GM21447 (cell line): ENCODE measurements around the gene ZPBP2.
"Not testable (repeated sequence)": the region's sequence is repeated elsewhere in the genome, so short reads cannot be mapped to it uniquely, and the experiment has no call there.

Experiments
- ATAC-seq: cut with Tn5 transposase; IDR thresholded peaks from one replicate; pipeline ENCODE4 v1.9.1; 2021; ENCODE audit not compliant: unreplicated experiment

Gene ZPBP2

DNA sequence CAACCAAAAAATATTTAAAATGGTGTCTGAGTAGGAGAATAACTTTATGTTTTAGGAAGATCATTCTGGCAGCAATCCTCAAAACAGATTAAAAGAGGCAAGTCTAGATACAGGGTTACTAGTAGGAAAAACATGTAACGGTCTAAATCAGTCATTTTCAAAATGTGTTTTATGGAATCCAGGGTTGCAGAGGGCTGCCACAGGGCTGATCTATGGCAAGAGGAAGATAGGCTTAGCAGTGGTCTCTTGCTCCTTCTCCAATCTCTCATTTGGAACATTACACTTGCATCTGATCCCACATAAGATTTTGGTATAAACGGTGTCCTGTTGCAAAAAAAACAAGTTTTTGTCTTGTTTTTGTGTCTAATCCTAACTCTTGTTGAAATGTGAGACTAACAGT is 13.1 kb upstream of the ZPBP2 start:
- no peak for ATAC-seq

DNA sequence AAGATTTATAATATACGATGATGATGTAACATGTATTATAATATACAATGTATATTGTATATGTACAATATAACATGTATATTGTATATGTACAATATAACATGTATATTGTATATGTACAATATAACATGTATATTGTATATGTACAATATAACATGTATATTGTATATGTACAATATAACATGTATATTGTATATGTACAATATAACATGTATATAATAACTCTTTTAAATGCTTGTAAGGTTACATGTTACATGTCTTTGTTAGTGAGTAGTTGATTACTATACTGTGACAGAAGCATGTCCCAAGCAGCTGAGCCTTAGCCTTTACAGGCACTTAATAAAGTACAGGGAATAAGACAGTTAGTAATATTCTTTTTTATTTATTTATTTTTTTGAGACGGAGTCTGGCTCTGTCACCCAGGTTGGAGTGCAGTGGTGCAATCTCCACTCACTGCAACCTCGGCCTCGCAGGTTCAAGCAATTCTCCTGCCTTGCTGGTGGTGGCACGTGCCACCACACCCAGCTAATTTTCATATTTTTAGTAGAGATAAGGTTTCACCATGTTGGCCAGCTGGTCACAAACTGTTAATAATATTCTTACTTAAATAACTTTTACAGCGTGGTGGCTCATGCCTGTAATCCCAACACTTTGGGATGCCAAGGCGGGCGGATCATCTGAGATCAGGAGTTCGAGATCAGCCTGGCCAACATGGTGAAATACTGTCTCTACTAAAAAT is 11.9 kb upstream of the ZPBP2 start:
- ATAC-seq: not testable (repeated sequence)

DNA sequence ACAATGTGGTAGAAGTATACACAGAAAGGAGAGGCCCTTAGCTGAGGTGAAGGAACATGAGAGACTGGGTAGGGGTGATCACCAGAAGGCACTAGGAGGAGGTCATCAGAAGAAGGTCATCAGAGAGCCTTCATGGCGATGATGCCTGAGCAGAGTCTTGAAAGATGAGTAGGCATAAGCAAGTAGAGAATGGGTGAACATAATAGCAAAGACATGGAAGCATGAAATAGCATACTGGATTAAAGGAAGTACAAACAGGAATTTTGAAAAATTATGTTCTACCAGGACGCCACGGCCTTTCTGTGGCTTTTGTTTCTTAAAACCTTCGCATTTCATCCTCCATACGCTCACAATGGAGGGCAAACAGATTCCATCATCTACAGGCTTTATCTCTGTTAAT is 6.8 kb upstream of the ZPBP2 start:
- no peak for ATAC-seq

DNA sequence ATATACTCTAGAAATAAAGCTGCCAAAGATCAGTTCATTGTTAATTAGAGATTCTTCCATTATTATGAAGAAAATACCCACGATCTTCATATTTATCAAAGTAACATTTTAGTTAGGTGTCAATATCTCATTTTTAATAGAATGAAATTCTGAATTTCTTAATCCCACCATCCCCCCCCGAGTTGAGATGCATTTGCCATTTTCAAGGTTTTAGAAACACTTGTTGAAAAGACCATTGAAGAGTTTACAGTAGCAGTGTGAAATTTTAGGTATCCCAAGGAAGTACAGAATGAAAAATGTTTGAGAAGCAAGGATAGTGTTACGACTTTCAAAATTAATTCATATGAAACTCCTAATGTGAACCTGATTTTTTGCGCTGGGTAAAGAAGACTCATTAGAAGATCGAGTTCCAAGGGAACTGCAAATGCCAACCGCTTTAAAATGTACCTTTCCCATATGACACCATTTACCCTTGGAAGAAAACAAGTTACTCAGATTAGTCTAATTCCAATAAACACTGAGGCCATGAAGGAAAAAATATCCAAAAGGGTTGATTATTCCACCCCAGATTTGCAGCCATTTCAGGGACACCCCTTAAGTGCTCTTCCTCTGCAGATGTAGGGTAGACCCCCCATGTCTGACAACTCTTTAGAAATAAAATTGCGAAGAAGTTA is 4.6 kb upstream of the ZPBP2 start:
- ATAC-seq: no peak

DNA sequence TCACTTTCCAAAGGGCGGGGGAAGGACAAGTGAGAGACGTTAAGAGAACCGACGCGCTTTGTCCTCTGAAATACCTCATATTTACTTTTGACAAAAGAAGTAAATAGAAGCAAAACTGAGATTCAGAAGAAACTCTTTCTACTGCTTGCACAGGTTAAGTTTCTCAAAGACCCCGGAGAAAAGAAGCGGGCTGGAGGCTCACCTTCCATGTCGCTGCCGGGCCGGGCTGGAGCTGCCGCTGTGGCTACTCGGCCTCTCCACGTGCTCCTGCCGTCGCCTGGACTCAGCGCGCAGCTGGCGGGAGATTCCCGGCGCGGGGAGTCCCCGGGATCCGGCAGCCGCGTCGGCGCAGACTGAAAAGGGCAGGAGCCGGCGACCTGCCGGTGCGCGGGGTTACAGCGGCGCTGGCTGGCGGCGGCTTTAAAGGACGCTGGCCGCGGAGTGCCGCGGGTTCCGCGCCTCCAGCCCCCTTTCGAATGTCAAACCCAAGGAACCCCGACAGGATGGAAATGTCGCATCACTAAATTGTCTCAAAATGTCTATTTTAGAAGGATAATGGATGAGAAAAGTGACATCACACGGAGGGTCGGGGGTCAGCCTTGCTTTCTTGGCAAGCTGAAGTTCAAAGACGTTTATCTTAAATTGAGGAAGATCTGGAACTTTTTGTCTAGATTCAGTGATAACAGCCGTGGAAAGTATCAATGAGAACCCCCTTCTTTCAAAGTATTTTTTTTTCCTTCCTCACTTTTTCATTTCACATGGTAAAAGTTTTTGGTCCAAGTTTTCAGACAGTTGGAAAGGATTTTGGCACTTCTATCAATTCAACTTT is 3.9 kb upstream of the ZPBP2 start, which contains the start of gene IKZF3:
Gene IKZF3 (minus strand): TSS at position 395 of the 829 bp plus-strand sequence. CDS start 186 bp downstream, at position 209.
- no peak for ATAC-seq

DNA sequence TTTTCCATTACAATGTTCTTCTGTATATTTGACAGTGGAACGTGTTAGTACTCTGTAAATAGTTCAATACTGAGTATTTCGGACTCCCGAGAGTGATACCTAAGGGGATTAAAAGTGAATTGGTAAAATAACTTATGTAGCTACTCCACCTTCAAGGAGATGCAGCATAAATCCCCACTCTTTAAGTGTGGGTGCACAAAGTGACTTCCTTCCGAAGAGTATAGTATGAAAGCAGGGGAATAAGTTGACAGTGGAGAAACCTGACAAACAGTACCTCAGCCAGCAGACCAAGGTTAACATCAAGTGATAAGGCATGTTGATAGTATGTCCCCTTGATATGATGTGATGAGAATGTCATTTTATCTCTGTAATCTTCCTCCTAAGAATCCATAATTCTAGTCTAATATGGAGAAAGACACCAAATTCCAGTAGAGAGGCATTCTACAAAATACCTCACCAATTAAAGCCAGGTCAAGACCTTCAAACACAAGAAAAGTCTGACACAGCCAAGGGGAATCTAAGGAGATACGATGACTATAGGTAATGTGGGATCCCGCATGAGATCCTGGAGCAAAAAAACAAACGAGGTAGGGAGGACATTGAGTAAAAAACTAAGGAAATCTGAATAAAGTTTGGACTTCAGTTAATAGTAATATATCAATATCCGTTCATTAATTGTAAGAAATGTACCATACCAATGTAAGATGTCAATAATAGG is 1.8 kb upstream of the ZPBP2 start:
- no peak for ATAC-seq

DNA sequence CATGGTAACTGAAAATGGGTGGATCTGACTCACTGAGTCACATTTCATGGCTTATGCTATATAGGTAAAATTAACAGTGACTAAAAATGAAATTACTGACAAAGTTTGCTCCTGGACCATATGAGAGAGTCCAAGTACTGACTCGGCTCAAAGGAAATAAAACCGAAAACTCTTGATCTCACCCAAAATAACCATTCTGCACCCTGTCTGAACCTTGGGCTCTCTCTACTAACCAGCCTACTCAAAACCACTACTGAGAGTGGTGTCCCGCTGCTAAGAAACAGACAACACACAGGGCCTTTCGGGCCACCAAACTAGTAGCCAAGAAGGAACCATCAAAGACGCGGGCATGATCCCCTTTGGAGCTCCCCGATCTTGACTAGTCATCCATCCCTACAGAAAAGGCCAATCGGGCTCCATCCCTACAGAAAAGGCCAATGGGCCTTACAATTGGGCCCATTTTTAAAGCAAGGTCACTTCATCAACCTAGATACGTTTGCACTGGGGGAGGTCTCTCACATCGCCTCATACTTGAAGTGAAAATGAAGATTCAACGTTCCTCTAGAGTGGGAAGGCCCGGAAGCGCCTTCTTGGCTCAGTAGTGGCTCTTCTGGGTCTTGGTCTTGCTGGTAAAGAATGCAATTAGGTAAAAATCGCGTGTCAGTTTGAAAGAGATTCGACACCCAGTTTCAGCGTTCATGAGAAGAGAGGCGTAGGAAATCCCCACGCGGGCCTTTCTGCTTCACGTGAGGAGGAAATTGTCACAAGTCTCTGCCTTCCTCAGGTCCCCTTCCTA is 720 bp upstream of the ZPBP2 start:
- peak; percentile 52 for ATAC-seq

DNA sequence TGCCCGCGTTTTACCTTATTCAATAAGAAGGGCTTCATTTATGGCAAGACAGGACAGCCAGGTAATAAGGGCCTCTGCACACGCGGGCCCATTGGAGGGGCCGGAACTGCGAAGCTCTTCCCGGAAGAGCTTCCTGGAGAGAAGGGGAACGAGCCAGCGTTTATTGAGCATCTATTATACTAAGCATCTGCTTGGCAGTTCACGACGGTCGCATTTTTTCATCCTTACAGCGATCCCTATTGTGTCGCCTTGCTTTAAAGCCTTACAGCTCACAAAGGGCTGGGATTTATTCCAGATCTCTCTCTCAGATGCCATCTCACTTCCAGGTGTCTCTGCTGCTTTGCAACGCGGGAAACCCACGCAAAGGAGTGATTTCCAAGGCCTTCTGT is 546 bp downstream of the ZPBP2 start:
- no peak for ATAC-seq

DNA sequence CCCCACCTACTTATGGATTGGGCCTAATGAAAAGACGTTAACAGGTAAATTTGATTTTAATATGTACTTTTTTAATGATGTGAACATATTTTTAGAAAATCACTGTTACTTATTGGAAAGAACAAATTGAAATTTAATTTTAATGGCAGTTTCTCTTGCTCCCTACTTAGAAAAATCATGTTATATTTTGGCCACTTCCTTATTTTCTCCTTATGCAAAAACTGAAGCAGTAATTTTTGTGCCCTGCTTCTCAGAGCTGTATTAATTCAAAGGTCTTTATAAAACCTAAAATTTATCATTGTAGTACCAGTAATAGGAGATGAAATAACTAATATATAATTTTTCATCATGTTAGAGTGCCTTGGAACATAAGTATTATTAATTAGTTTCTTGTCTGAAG is 2.8 kb downstream of the ZPBP2 start:
- ATAC-seq: no peak

DNA sequence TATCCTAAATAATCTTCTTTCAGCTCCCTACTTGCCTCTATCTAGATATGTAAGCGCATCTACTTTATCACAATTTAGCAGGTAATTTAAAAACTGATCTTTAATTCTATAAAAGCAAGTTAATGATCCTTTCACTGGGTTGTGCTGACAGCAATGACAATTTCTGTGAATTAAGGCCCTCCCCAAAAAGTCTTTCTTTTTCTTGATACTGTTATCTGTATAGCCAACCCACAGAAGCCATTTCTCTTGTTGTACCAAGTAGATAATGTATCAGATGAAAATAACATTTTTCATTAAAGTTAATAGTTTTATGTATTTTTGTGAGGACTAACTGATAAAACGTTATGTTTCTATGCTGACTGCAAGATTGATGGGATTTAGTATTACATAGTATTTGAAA is 3.8 kb downstream of the ZPBP2 start:
- ATAC-seq: no peak

DNA sequence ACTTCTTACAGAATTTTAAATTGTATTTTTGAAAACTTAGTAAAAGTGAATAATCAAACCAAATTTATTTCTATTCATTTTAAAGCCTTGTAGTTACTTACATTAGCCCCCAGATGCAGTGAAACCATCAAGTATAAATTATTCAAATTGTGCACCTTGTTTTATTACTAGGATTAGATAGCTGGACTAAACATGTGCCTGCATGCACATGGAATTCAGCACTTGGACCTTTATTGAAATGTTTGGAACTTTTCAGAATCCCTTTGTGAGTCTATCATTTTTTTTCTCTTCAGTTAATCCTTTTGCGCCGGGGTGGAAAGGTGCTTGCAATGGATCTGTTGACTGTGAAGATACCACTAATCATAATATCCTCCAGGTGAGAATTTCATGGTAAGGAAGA is 4.7 kb downstream of the ZPBP2 start:
- no peak for ATAC-seq

DNA sequence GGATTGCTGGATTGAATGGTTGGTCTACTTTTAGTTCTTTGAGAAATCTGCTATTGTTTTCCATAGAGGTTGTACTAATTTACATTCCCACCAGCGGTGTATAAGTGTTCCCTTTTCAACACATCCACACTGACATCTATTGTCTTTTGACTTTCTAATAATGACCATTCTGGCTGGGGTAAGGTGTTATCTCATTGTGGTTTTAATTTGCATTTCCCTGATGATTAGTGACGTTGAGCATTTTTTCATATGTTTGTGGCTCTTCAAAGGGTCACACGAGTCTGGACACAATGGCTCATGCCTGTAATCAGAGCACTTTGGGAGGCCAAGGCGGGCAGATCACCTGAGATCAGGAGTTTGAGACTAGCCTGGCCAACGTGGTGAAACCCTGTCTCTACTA is 18.1 kb downstream of the ZPBP2 start:
- not testable (repeated sequence) for ATAC-seq

DNA sequence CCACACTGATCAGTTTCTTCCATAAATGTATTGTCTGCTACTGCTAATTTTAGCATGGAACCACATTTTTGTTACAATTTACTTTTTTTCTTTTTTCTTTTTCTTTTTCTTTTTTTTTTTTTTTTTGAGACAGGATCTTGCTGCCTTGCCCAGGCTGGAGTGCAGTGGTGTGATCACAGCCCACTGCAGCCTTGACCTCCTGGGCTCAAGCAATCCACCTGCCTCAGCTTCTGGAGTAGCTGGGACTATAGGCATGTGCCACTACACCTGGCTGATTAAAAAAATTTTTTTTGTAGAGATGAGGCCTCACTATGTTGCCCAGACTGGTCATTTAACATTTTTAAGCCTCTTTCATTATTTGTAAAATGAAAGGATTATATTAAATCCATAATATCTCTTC is 19.1 kb downstream of the ZPBP2 start:
- ATAC-seq: no peak

DNA sequence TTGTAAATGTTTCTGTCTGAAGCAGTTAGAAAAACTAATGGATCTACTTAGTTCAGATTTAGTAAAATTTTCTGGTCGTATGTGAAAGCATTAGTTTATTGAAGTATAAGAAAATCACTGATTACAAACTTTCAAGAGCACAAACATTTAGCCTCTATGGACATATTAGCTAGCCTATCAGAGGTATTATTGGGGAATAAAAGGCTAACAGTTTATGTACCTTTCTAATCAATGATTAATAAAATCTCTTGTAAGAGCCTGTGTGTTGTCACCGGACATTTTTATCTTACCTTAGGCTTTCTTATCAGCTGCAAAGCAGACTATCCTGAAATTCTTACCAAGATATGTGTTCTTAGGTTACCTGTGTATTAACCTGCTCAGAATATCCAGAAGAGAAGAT is 21.2 kb downstream of the ZPBP2 start:
- no peak for ATAC-seq

DNA sequence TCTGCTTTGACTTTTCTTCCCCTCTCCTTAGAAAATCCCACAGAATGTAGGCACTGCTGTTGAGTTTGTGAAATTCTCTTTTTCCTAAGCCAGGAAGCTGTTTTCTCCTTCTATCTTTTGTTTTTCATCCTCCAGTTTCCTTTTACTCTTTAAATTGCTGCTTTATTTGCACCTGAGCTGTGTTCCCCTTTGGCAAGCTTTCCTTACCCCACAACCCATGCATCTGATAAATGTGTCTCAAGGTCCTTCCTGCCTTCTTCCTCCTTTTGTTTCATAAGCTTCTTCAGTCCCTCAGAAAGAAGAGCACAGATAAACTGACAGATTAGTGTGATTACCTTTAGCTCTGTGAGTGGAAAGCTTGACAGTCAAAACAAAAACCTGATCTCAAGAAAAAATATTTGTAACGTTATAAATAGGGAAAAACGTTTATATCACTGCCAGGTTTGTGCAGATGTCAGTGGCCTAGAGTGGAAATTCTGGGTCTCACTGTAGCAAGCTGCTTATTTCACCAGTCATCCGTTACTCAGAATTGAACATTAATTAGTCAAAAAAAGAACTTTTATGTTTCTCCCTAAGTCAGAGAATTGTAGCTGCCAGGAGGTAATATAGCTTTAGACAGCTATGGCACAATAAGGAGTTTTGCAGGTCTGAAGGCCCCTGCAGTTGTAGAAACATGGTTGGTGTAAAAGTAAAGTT is 26.8 kb downstream of the ZPBP2 start:
- ATAC-seq: no peak

DNA sequence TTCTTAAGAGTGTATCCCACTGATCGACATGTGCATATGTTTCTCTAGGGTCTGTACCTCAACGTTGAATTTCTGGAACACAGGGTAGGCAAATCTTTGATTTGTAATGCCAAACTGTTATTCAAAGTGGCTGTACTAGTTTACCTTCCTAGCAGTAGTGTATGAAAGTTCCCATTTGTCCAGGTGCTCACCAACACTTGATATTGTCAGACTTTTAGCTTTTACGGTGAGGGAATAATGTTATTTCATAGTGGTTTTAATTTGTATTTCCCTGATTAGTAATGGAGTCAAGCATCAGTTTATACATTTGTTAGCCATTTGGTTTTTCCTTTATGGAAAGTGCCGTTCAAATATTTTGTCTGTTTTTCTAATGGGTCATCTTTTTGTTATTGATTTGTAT is 30.1 kb downstream of the ZPBP2 start:
- ATAC-seq: no peak

DNA sequence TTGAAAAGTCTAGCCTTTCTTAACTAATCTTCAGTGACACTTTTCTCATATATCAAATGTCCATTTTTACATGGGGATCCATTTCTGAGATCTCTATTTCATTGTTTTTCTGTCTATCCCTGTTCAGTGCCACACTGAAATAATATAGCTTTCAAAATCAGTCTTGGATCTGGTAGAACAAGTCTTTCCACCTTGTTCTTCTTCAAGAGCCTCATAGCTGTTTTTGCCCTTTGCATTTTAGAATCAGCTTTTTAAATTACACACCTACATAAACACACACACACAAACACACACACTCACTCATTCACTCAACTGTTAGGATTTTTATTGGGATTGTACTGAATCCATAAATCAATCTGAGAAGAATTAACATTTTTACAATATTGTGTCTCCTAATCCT is 31.2 kb downstream of the ZPBP2 start:
- ATAC-seq: no peak

DNA sequence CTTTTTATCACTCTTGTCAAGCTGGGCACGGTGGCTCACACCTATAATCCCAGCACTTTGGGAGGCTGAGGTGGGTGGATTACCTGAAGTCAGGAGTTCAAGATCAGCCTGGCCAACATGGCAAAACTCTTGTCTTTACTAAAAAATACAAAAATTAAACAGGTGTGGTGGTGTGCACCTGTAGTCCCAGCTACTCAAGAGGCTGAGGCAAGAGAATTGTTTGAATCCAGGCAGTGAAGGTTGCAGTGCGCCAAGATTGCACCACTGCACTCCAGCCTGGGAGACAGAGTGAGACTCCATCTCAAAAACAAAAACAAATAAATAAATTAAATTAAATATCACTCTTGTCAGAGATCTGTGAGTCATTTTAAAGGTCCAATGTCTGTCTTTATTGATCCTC is 34.0 kb downstream of the ZPBP2 start:
- not testable (repeated sequence) for ATAC-seq

DNA sequence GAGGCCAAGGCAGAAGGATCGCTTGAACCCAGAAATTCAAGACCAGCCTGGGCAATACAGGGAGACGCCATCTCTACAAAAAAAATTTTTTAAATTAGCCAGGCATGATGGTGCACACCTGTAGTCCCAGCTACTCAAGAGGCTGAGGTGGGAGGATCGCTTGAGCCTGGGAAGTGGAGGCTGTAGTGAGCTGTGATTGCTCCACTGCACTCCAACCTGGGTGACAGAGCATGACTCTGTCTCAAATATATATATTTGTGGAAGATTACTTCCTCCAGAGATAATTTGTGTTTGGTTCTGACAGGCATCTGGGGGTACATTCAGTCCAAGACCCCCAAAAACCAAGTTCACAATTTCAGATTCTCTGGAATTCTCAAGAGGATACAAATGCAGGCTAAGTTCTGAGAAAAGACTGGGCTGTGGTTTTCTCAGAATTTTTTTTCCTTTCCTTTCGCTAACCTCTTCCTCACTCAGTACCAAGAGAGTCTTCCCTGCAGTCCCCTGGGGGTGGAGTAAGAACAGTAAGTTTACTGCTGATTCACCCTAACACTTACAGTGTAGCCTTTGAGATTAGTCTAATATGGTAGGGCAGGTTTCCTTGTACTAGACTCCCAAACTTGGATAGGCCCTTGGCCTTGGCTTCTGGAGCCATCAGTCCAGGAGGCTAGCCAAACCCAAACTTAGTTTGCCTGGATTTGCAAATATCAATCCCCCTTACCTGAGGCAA is 35.3 kb downstream of the ZPBP2 start:
- ATAC-seq: no peak
